HEK293 (cell line): ENCODE results near the gene DARS2.

ENCODE experiments used
- CTCF ChIA-PET: fragments of 350-600 bp; formaldehyde crosslinking; extraction: SDS; loops from one replicate; lab custom pipeline; 2021; ENCODE audit warnings: antibody characterized with exemption; lab: Yijun Ruan, JAX
- POLR2A ChIA-PET: fragments of 300-600 bp; formaldehyde crosslinking; extraction: SDS; loops from one replicate; lab custom pipeline; 2020; ENCODE audit warnings: antibody characterized with exemption, inconsistent platforms; lab: Yijun Ruan, JAX
- H3K27ac ChIP-seq: fragments of 200-500 bp; sonication (Bioruptor generic); 2 replicates; pipeline ENCODE4 v1.5.1; 2014; ENCODE audit warnings: low read depth, low read length, control low read depth, inconsistent platforms; ENCODE audit errors: extremely low read depth
- H3K36me3 ChIP-seq, 2 experiments: fragments of 200-500 bp in 1 of 2; sonication (Bioruptor generic) in 1 of 2; 1 replicate in 1 of 2; 2 replicates in 1 of 2; pipeline ENCODE4 v1.5.1; 2014 to 2017; ENCODE audit warnings: inconsistent platforms in 2 of 2, low read length in 2 of 2; ENCODE audit not compliant: control insufficient read depth in 2 of 2, insufficient read depth in 1 of 2
- H3K4me1 ChIP-seq: fragments of 200-500 bp; sonication (Bioruptor generic); 2 replicates; pipeline ENCODE4 v1.5.1; 2014; ENCODE audit warnings: mild to moderate bottlenecking, low read length, inconsistent platforms; ENCODE audit not compliant: control insufficient read depth, insufficient read depth
- H3K4me3 ChIP-seq: 2 replicates; pipeline ENCODE4 v1.5.1; 2011; ENCODE audit warnings: low read depth, mild to moderate bottlenecking, control low read depth, low read length, moderate library complexity
- H3K9me3 ChIP-seq: fragments of 200-500 bp; sonication (Bioruptor generic); 2 replicates; pipeline ENCODE4 v1.5.1; 2014; ENCODE audit warnings: low read depth, low read length, inconsistent platforms; ENCODE audit not compliant: control insufficient read depth, insufficient read depth
- EGR2 ChIP-seq: fragments of 450-650 bp; formaldehyde crosslinking; IDR thresholded peaks from 2 replicates; pipeline ENCODE4 v1.5.1; 2016; ENCODE audit warnings: low read depth, missing biosample characterization, missing genetic modification characterization
- FEZF1 ChIP-seq: fragments of 450-650 bp; formaldehyde crosslinking; IDR thresholded peaks from 2 replicates; pipeline ENCODE4 v1.5.1; 2016; ENCODE audit warnings: missing biosample characterization, missing genetic modification characterization
- HOXA7 ChIP-seq: sonication (generic); formaldehyde crosslinking; IDR thresholded peaks from 2 replicates; pipeline ENCODE4 v1.8.1; 2022; ENCODE audit warnings: missing genetic modification reagents, borderline replicate concordance
- MYNN ChIP-seq: fragments of 450-650 bp; formaldehyde crosslinking; IDR thresholded peaks from 2 replicates; pipeline ENCODE4 v1.5.1; 2016; ENCODE audit warnings: missing biosample characterization, missing genetic modification characterization, borderline replicate concordance
- SP7 ChIP-seq: fragments of 450-650 bp; formaldehyde crosslinking; IDR thresholded peaks from 2 replicates; pipeline ENCODE4 v1.5.1; 2016; ENCODE audit warnings: missing biosample characterization, missing genetic modification characterization
- TCF7L2 ChIP-seq: IDR thresholded peaks from 2 replicates; pipeline ENCODE4 v1.6.1; 2011; ENCODE audit warnings: low read depth, mild to moderate bottlenecking, inconsistent platforms, low read length, moderate library complexity, borderline replicate concordance
- YY1 ChIP-seq: fragments of 450-650 bp; formaldehyde crosslinking; IDR thresholded peaks from 2 replicates; pipeline ENCODE4 v1.5.1; 2018; ENCODE audit warnings: missing biosample characterization, missing genetic modification characterization
- ZNF112 ChIP-seq: fragments of 450-650 bp; formaldehyde crosslinking; IDR thresholded peaks from 2 replicates; pipeline ENCODE4 v1.5.0; 2017; ENCODE audit warnings: missing biosample characterization, missing genetic modification characterization
- ZNF114 ChIP-seq: fragments of 450-650 bp; formaldehyde crosslinking; IDR thresholded peaks from 2 replicates; pipeline ENCODE4 v1.5.0; 2017; ENCODE audit warnings: missing biosample characterization, missing genetic modification characterization
- ZNF140 ChIP-seq: fragments of 450-650 bp; formaldehyde crosslinking; IDR thresholded peaks from 2 replicates; pipeline ENCODE4 v1.5.1; 2016; ENCODE audit warnings: missing biosample characterization, missing genetic modification characterization
- ZNF16 ChIP-seq: fragments of 450-650 bp; formaldehyde crosslinking; IDR thresholded peaks from 2 replicates; pipeline ENCODE4 v1.5.1; 2016; ENCODE audit warnings: low read depth, missing biosample characterization, missing genetic modification characterization
- ZNF221 ChIP-seq: fragments of 450-650 bp; formaldehyde crosslinking; IDR thresholded peaks from 2 replicates; pipeline ENCODE4 v1.5.1; 2017; ENCODE audit warnings: missing biosample characterization, missing genetic modification characterization, borderline replicate concordance
- ZNF341 ChIP-seq: fragments of 450-650 bp; formaldehyde crosslinking; IDR thresholded peaks from 2 replicates; pipeline ENCODE4; 2016; ENCODE audit warnings: low read depth, missing biosample characterization, missing genetic modification characterization
- ZNF426 ChIP-seq: fragments of 450-650 bp; formaldehyde crosslinking; IDR thresholded peaks from 2 replicates; pipeline ENCODE4 v1.5.1; 2017; ENCODE audit warnings: missing biosample characterization, missing genetic modification characterization, mild to moderate bottlenecking, inconsistent platforms, moderate library complexity
- ZNF473 ChIP-seq: fragments of 450-650 bp; formaldehyde crosslinking; IDR thresholded peaks from 2 replicates; pipeline ENCODE4 v1.5.1; 2017; ENCODE audit warnings: missing biosample characterization, missing genetic modification characterization
- ZNF48 ChIP-seq: fragments of 450-650 bp; formaldehyde crosslinking; IDR thresholded peaks from 2 replicates; pipeline ENCODE4 v1.5.1; 2016; ENCODE audit warnings: missing biosample characterization, missing genetic modification characterization
- ZNF596 ChIP-seq: fragments of 450-650 bp; IDR thresholded peaks from 2 replicates; pipeline ENCODE4 v1.5.0; 2018; ENCODE audit warnings: missing biosample characterization, mild to moderate bottlenecking, missing genetic modification characterization, moderate library complexity
- ZNF776 ChIP-seq: fragments of 450-650 bp; formaldehyde crosslinking; IDR thresholded peaks from 2 replicates; pipeline ENCODE4 v1.5.0; 2017; ENCODE audit warnings: missing biosample characterization, missing genetic modification characterization, borderline replicate concordance
- ZXDB ChIP-seq: fragments of 450-650 bp; formaldehyde crosslinking; IDR thresholded peaks from 2 replicates; pipeline ENCODE4 v1.5.1; 2016; ENCODE audit warnings: missing biosample characterization, missing genetic modification characterization
- TF ChIP-seq, protein P1 (sequence below): fragments of 450-650 bp; formaldehyde crosslinking; IDR thresholded peaks from 2 replicates; pipeline ENCODE4 v1.5.1; 2016; ENCODE audit warnings: missing biosample characterization, missing genetic modification characterization, borderline replicate concordance
- TF ChIP-seq, protein P2 (sequence below): fragments of 450-650 bp; formaldehyde crosslinking; IDR thresholded peaks from 2 replicates; pipeline ENCODE4 v1.5.1; 2017; ENCODE audit warnings: missing biosample characterization, missing genetic modification characterization
- TF ChIP-seq, protein P3 (sequence below): fragments of 450-650 bp; formaldehyde crosslinking; optimal IDR thresholded peaks from 2 replicates; pipeline ENCODE3; 2016; ENCODE audit warnings: missing biosample characterization, mild to moderate bottlenecking, missing genetic modification characterization
- TF ChIP-seq, protein P4 (sequence below): fragments of 450-650 bp; formaldehyde crosslinking; IDR thresholded peaks from 2 replicates; pipeline ENCODE4 v1.5.1; 2017; ENCODE audit warnings: missing biosample characterization, missing genetic modification characterization
- TF ChIP-seq, protein P5 (sequence below): fragments of 450-650 bp; formaldehyde crosslinking; IDR thresholded peaks from 2 replicates; pipeline ENCODE4 v1.5.1; 2016; ENCODE audit warnings: missing biosample characterization, missing genetic modification characterization, borderline replicate concordance
- TF ChIP-seq, protein P6 (sequence below): fragments of 450-650 bp; formaldehyde crosslinking; IDR thresholded peaks from 2 replicates; pipeline ENCODE4; 2016; ENCODE audit warnings: missing biosample characterization, missing genetic modification characterization

Gene DARS2

DNA sequence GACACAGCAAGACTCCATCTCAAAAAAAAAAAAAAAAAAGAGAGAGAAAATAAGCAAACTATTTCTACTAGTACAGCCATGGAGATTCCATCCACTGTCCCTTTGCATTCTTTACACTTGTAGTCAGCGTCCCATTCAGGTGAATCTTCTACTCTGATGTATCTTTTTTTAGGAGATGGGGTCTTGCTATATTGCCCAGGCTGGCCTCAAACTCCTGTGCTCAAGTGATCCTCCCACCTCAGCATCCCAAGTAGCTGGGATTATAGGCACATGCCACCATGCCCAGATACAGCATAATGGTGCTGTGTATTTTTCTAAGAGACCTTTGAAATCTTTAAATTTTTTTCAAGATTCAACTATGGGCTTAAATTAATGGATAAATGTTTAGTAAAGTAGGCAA lies 8.3 kb downstream of the DARS2 start (continued):
- TF ChIP-seq, protein P1, sequence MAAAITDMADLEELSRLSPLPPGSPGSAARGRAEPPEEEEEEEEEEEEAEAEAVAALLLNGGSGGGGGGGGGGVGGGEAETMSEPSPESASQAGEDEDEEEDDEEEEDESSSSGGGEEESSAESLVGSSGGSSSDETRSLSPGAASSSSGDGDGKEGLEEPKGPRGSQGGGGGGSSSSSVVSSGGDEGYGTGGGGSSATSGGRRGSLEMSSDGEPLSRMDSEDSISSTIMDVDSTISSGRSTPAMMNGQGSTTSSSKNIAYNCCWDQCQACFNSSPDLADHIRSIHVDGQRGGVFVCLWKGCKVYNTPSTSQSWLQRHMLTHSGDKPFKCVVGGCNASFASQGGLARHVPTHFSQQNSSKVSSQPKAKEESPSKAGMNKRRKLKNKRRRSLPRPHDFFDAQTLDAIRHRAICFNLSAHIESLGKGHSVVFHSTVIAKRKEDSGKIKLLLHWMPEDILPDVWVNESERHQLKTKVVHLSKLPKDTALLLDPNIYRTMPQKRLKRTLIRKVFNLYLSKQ (tag by site-specific recombination), result no peak
- TF ChIP-seq ZNF114 (tag by site-specific recombination), result no peak
- TF ChIP-seq, protein P2, sequence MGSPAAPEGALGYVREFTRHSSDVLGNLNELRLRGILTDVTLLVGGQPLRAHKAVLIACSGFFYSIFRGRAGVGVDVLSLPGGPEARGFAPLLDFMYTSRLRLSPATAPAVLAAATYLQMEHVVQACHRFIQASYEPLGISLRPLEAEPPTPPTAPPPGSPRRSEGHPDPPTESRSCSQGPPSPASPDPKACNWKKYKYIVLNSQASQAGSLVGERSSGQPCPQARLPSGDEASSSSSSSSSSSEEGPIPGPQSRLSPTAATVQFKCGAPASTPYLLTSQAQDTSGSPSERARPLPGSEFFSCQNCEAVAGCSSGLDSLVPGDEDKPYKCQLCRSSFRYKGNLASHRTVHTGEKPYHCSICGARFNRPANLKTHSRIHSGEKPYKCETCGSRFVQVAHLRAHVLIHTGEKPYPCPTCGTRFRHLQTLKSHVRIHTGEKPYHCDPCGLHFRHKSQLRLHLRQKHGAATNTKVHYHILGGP (tag by site-specific recombination), result no peak
- TF ChIP-seq ZNF48, result no peak
- TF ChIP-seq EGR2 (tag by site-specific recombination), result no peak
- TF ChIP-seq ZXDB (tag by site-specific recombination), result no peak

DNA sequence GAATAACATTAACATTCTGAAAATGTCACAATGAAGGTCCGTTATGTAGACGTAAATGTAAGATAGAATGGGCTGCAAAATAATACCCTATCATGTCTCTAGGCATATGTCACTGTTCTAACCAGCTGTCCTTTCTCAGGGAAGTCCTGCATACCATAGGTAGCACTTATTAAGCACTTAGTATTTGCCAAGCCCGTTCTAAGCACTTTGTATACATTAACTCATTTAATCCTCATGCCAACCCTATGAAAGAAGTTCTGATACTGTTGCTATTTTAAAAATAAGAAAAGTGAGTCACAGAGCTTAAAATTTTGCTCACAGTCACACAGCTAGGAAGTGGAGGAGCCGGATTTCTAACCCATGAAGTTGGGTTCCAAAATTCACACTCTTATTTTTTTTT lies 27.6 kb downstream of the DARS2 start:
- Histone ChIP-seq H3K4me1 (no peaks in the 10 kb centered on the region), H3K36me3 (peaks cover 29 to 73% of the 10 kb centered on the region in 2 experiments), H3K9me3 (no peaks in the 10 kb centered on the region), H3K4me3 (no peak overlapping the region), H3K27ac (no peak overlapping the region)
- CTCF ChIA-PET, result interaction anchor here (0.5 to 1.1 kb wide), 4 partner anchors 11 to 1108 kb away, joined by 3 to 5 read pairs (median 3); no protein-coding TSS in a partner anchor
- POLR2A ChIA-PET, result interaction anchor here (1.5 to 2.7 kb wide), 3 partner anchors 10 to 28 kb away, joined by 7 to 11 read pairs (median 8); partner anchors contain the start of genes CENPL, DARS2 and ZBTB37
- TF ChIP-seq ZNF16 (tag by site-specific recombination), result no peak
- TF ChIP-seq, protein P3, sequence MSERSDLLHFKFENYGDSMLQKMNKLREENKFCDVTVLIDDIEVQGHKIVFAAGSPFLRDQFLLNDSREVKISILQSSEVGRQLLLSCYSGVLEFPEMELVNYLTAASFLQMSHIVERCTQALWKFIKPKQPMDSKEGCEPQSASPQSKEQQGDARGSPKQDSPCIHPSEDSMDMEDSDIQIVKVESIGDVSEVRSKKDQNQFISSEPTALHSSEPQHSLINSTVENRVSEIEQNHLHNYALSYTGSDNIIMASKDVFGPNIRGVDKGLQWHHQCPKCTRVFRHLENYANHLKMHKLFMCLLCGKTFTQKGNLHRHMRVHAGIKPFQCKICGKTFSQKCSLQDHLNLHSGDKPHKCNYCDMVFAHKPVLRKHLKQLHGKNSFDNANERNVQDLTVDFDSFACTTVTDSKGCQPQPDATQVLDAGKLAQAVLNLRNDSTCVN (tag by site-specific recombination), result no peak
- no peak for TF ChIP-seq ZNF596 (tag by site-specific recombination)
- TF ChIP-seq ZNF140 (tag by site-specific recombination), result no peak
- TF ChIP-seq, protein P4, sequence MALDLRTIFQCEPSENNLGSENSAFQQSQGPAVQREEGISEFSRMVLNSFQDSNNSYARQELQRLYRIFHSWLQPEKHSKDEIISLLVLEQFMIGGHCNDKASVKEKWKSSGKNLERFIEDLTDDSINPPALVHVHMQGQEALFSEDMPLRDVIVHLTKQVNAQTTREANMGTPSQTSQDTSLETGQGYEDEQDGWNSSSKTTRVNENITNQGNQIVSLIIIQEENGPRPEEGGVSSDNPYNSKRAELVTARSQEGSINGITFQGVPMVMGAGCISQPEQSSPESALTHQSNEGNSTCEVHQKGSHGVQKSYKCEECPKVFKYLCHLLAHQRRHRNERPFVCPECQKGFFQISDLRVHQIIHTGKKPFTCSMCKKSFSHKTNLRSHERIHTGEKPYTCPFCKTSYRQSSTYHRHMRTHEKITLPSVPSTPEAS (tag by site-specific recombination), result no peak
- TF ChIP-seq FEZF1 (tag by site-specific recombination), result no peak
- TF ChIP-seq HOXA7 (CRISPR knock-in tag), result no peak
- TF ChIP-seq SP7 (tag by site-specific recombination), result no peak
- no peak for TF ChIP-seq YY1 (tag by site-specific recombination)
- TF ChIP-seq MYNN (tag by site-specific recombination), result no peak
- no peak for TF ChIP-seq ZNF341
- TF ChIP-seq, protein P5, sequence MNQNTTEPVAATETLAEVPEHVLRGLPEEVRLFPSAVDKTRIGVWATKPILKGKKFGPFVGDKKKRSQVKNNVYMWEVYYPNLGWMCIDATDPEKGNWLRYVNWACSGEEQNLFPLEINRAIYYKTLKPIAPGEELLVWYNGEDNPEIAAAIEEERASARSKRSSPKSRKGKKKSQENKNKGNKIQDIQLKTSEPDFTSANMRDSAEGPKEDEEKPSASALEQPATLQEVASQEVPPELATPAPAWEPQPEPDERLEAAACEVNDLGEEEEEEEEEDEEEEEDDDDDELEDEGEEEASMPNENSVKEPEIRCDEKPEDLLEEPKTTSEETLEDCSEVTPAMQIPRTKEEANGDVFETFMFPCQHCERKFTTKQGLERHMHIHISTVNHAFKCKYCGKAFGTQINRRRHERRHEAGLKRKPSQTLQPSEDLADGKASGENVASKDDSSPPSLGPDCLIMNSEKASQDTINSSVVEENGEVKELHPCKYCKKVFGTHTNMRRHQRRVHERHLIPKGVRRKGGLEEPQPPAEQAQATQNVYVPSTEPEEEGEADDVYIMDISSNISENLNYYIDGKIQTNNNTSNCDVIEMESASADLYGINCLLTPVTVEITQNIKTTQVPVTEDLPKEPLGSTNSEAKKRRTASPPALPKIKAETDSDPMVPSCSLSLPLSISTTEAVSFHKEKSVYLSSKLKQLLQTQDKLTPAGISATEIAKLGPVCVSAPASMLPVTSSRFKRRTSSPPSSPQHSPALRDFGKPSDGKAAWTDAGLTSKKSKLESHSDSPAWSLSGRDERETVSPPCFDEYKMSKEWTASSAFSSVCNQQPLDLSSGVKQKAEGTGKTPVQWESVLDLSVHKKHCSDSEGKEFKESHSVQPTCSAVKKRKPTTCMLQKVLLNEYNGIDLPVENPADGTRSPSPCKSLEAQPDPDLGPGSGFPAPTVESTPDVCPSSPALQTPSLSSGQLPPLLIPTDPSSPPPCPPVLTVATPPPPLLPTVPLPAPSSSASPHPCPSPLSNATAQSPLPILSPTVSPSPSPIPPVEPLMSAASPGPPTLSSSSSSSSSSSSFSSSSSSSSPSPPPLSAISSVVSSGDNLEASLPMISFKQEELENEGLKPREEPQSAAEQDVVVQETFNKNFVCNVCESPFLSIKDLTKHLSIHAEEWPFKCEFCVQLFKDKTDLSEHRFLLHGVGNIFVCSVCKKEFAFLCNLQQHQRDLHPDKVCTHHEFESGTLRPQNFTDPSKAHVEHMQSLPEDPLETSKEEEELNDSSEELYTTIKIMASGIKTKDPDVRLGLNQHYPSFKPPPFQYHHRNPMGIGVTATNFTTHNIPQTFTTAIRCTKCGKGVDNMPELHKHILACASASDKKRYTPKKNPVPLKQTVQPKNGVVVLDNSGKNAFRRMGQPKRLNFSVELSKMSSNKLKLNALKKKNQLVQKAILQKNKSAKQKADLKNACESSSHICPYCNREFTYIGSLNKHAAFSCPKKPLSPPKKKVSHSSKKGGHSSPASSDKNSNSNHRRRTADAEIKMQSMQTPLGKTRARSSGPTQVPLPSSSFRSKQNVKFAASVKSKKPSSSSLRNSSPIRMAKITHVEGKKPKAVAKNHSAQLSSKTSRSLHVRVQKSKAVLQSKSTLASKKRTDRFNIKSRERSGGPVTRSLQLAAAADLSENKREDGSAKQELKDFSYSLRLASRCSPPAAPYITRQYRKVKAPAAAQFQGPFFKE (tag by site-specific recombination), result no peak
- no peak for TF ChIP-seq ZNF776 (tag by site-specific recombination)
- TF ChIP-seq ZNF112 (tag by site-specific recombination), result no peak
- TF ChIP-seq, protein P6, sequence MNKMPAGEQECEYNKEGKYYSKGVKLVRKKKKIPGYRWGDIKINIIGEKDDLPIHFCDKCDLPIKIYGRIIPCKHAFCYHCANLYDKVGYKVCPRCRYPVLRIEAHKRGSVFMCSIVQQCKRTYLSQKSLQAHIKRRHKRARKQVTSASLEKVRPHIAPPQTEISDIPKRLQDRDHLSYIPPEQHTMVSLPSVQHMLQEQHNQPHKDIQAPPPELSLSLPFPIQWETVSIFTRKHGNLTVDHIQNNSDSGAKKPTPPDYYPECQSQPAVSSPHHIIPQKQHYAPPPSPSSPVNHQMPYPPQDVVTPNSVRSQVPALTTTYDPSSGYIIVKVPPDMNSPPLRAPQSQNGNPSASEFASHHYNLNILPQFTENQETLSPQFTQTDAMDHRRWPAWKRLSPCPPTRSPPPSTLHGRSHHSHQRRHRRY (tag by site-specific recombination), result no peak
- no peak for TF ChIP-seq ZNF221
- no peak for TF ChIP-seq ZNF426 (tag by site-specific recombination)
- TF ChIP-seq TCF7L2, result no peak
- TF ChIP-seq ZNF473 (tag by site-specific recombination), result no peak
